Aorta (tissue), 5 donors: ENCODE data around the gene NUP50. TPM values are rescaled to one million over a fixed set of nuclear protein-coding genes. Genes with fewer than 3 reads are reported as not detected.
"Not testable (repeated sequence)": the region's sequence is repeated elsewhere in the genome, so short reads cannot be mapped to it uniquely, and the experiment has no call there.

Experiments used
- ATAC-seq: fragments of 200-7000 bp; cut with Tn5 transposase; one replicate; pipeline ENCODE4 v1.9.1; 2022; ENCODE audit warnings: moderate library complexity; ENCODE audit not compliant: low FRiP score
- DNase-seq, 2 donors: peaks; one replicate each; pipeline ENCODE4 v3.0.0-alpha.2; 2020
- H3K27ac ChIP-seq, 2 donors: one replicate each; pipeline ENCODE4 v1.5.1; 2013; ENCODE audit warnings: low read length in 2 of 2, mild to moderate bottlenecking in 2 of 2, moderate library complexity in 2 of 2, control low read depth in 1 of 2, inconsistent platforms in 1 of 2, low read depth in 1 of 2
- H3K27me3 ChIP-seq, 2 donors: one replicate each; pipeline ENCODE4 v1.6.1; 2013; ENCODE audit warnings: control low read depth in 1 of 2, low read length in 1 of 2, mild to moderate bottlenecking in 1 of 2, moderate library complexity in 1 of 2; ENCODE audit not compliant: insufficient read depth in 2 of 2, control insufficient read depth in 1 of 2
- H3K36me3 ChIP-seq, 2 donors: one replicate each; pipeline ENCODE4 v1.6.1; 2013; ENCODE audit warnings: control low read depth in 1 of 2, low read length in 1 of 2, mild to moderate bottlenecking in 1 of 2; ENCODE audit not compliant: insufficient read depth in 2 of 2, control insufficient read depth in 1 of 2
- H3K4me1 ChIP-seq, 2 donors: one replicate each; pipeline ENCODE4 v1.6.1; 2013; ENCODE audit warnings: low read length in 2 of 2, control low read depth in 1 of 2, mild to moderate bottlenecking in 1 of 2, moderate library complexity in 1 of 2; ENCODE audit not compliant: insufficient read depth in 2 of 2, control insufficient read depth in 1 of 2
- H3K4me3 ChIP-seq, 2 donors: one replicate each; pipeline ENCODE4 v1.5.1; 2013; ENCODE audit warnings: low read length in 2 of 2, control low read depth in 1 of 2, mild to moderate bottlenecking in 1 of 2
- H3K9me3 ChIP-seq: one replicate; pipeline ENCODE4 v1.6.1; 2013; ENCODE audit warnings: mild to moderate bottlenecking, low read length; ENCODE audit not compliant: control insufficient read depth
- WGBS, 2 donors: extraction: QIAGEN DNeasy Blood & Tissue Kit; methylation state at CpG; one replicate each; pipeline ENCODE4 v1.1.7; 2013; 5-methylcytosine and 5-hydroxymethylcytosine counted together
- intact Hi-C, 2 donors: fragments of 100-400 bp; cut with DNase I; formaldehyde crosslinking; loops; one replicate each; pipeline versions ENCODE4 v1.14.2 to v1.15.0; 2022
- polyA plus RNA-seq, 2 donors: library from polyadenylated mRNA; stranded (reverse); fragments of 200-250 nt; gene quantifications; one replicate each; pipeline ENCODE4 v1.2.3, GENCODE V29; 2013
- total RNA-seq, 2 donors: library from RNA; stranded (reverse); fragmentation: NEBNext Ultra II Directional; extraction: Animal tissue kit (Norgen Biotek cat#: 25700); gene quantifications; one replicate each; pipeline ENCODE4 v1.2.1, GENCODE V29; 2021
- donor health status: healthy with polysubstance abuse.
- donor health status: Bipolar disorder and iron deficiency.
- donor health status: DM: no; HTN: no; CAD: no.
- donor health status: DM: no; HTN: no; CAD: no.
- donor health status: DM: yes; HTN: yes; CAD: no.

The NUP50 gene
- total and polyA plus RNA-seq, 4 donors = 5.6 to 49.7 (median 19.6) TPM

GRCh38 chr22:45185718-45186514 is 22.2 kb downstream of the NUP50 start:
- no peaks in the 10 kb centered on the region for H3K9me3 ChIP-seq
- DNase-seq = peak in 1 of 2 donors; percentile 43
- WGBS, 2 donors = 86 to 87% methylated on average over 16 of the region's 16 CpGs
- peaks cover 2% of the 10 kb centered on the region in 2 donors for H3K36me3 ChIP-seq
- no peaks in the 10 kb centered on the region for H3K27me3 ChIP-seq
- no peak for ATAC-seq
- intact Hi-C loops = no loop called here
- no peaks in the 10 kb centered on the region for H3K4me1 ChIP-seq
- H3K27ac ChIP-seq = no peak overlapping the region
- no peak overlapping the region for H3K4me3 ChIP-seq

- Histone ChIP-seq H3K27ac (no peak overlapping the region), H3K9me3 (no peaks in the 10 kb centered on the region), H3K27me3 (no peaks in the 10 kb centered on the region), H3K4me3 (no peak overlapping the region), H3K36me3 (peaks cover 0 to 2% of the 10 kb centered on the region in 2 donors), H3K4me1 (no peaks in the 10 kb centered on the region)
- WGBS, 2 donors = 65 to 72% methylated on average over 4 of the region's 4 CpGs
- DNase-seq (no peak), ATAC-seq (no peak)
- intact Hi-C loops = no loop called here
Measured at GRCh38 chr22:45187891-45188290, 24.2 kb downstream of the NUP50 start.

- Histone ChIP-seq H3K9me3 (no peaks in the 10 kb centered on the region), H3K27ac (no peak overlapping the region), H3K36me3 (peaks cover 0 to 2% of the 10 kb centered on the region in 2 donors), H3K4me3 (no peak overlapping the region), H3K4me1 (no peaks in the 10 kb centered on the region), H3K27me3 (no peaks in the 10 kb centered on the region)
- intact Hi-C loops = no loop called here
- WGBS, 2 donors = 85 to 89% methylated on average over 16 of the region's 16 CpGs
- ATAC-seq = no peak
- DNase-seq = peak in 1 of 2 donors; percentile 41
Measured at GRCh38 chr22:45188779-45189178, 25.1 kb downstream of the NUP50 start.

- 86 to 91% methylated on average over 4 of the region's 4 CpGs for WGBS, 2 donors
- intact Hi-C loops = no loop called here
Measured at GRCh38 chr22:45190202-45190872, 26.6 kb downstream of the NUP50 start.

GRCh38 chr22:45191746-45192145 is 28.0 kb downstream of the NUP50 start:
- intact Hi-C loops, H3K4me3 ChIP-seq, H3K27ac ChIP-seq, H3K36me3 ChIP-seq, H3K4me1 ChIP-seq, ATAC-seq, H3K9me3 ChIP-seq, H3K27me3 ChIP-seq: not testable (repeated sequence)
- peak in 1 of 2 donors; percentile 33 for DNase-seq
- 79 to 80% methylated on average over 9 of the region's 9 CpGs for WGBS, 2 donors

More at GRCh38 chr22:45190202-45190872, 26.6 kb downstream of the NUP50 start:
- H3K4me3 ChIP-seq = no peak overlapping the region
- no peak overlapping the region for H3K27ac ChIP-seq
- ATAC-seq (no peak), DNase-seq (no peak)
- no peaks in the 10 kb centered on the region for H3K9me3 ChIP-seq
- H3K36me3 ChIP-seq = peaks cover 0 to 2% of the 10 kb centered on the region in 2 donors
- no peaks in the 10 kb centered on the region for H3K27me3 ChIP-seq
- no peaks in the 10 kb centered on the region for H3K4me1 ChIP-seq

- Histone ChIP-seq H3K27ac (no peak overlapping the region), H3K36me3 (no peaks in the 10 kb centered on the region), H3K27me3 (no peaks in the 10 kb centered on the region), H3K9me3 (no peaks in the 10 kb centered on the region), H3K4me1 (no peaks in the 10 kb centered on the region), H3K4me3 (no peak overlapping the region)
- 60 to 64% methylated on average over 13 of the region's 13 CpGs for WGBS, 2 donors
- ATAC-seq (no peak), DNase-seq (peak in 1 of 2 donors; percentile 42)
- intact Hi-C loops = no loop called here
Measured at GRCh38 chr22:45192701-45193187, 29.0 kb downstream of the NUP50 start.

- peak in 1 of 2 donors; percentile 59 for DNase-seq
- no peak overlapping the region for H3K27ac ChIP-seq
- H3K36me3 ChIP-seq = no peaks in the 10 kb centered on the region
- no peak overlapping the region for H3K4me3 ChIP-seq
- no peak for ATAC-seq
- no peaks in the 10 kb centered on the region for H3K9me3 ChIP-seq
- intact Hi-C loops = no loop called here
- 87 to 93% methylated on average over 17 of the region's 17 CpGs for WGBS, 2 donors
- no peaks in the 10 kb centered on the region for H3K4me1 ChIP-seq
- no peaks in the 10 kb centered on the region for H3K27me3 ChIP-seq
Measured at GRCh38 chr22:45194686-45195085, 31.0 kb downstream of the NUP50 start.

GRCh38 chr22:45195616-45196015 is 31.9 kb downstream of the NUP50 start:
- Histone ChIP-seq H3K9me3 (no peaks in the 10 kb centered on the region), H3K27ac (no peak overlapping the region), H3K36me3 (no peaks in the 10 kb centered on the region), H3K27me3 (no peaks in the 10 kb centered on the region), H3K4me1 (no peaks in the 10 kb centered on the region), H3K4me3 (no peak overlapping the region)
- no peak for DNase-seq
- intact Hi-C loops = no loop called here
- ATAC-seq = no peak
- 92% methylated on average over 7 of the region's 7 CpGs for WGBS, 2 donors
